Endodermal cell (in vitro differentiated cells): ENCODE results near the gene SPARC. TPM values are rescaled to one million over a fixed set of nuclear protein-coding genes. Genes with fewer than 3 reads are reported as not detected.

Experiments used
- DNase-seq: peaks from one replicate; pipeline ENCODE4 v3.0.0-alpha.2; 2017
- H3K27ac ChIP-seq: 2 replicates; pipeline ENCODE4 v1.5.1; 2013; ENCODE audit warnings: mild to moderate bottlenecking, low read depth, low read length, moderate library complexity
- H3K27me3 ChIP-seq: 2 replicates; pipeline ENCODE4 v1.6.1; 2013; ENCODE audit warnings: mild to moderate bottlenecking, low read length, moderate library complexity; ENCODE audit not compliant: insufficient read depth, control insufficient read depth, poor library complexity, severe bottlenecking
- H3K36me3 ChIP-seq: 2 replicates; pipeline ENCODE4 v1.7.0; 2013; ENCODE audit warnings: mild to moderate bottlenecking, low read length, moderate library complexity; ENCODE audit not compliant: control insufficient read depth, insufficient read depth
- H3K4me1 ChIP-seq: one replicate; pipeline ENCODE4 v1.7.0; 2013; ENCODE audit warnings: low read length; ENCODE audit not compliant: control insufficient read depth, insufficient read depth
- H3K4me3 ChIP-seq: 2 replicates; pipeline ENCODE4 v1.5.1; 2013; ENCODE audit warnings: mild to moderate bottlenecking, low read length, moderate library complexity
- H3K9ac ChIP-seq: 2 replicates; pipeline ENCODE4 v1.6.1; 2013; ENCODE audit warnings: mild to moderate bottlenecking, low read length, moderate library complexity; ENCODE audit not compliant: poor library complexity, severe bottlenecking; ENCODE audit errors: extremely low read depth
- H3K9me3 ChIP-seq: 2 replicates; pipeline ENCODE4 v1.6.1; 2013; ENCODE audit warnings: mild to moderate bottlenecking, low read length, moderate library complexity; ENCODE audit not compliant: control insufficient read depth
- H3K27ac Mint-ChIP-seq: 2 replicates; pipeline ENCODE4 v1.8.0; 2020; ENCODE audit warnings: mixed read lengths
- H3K27me3 Mint-ChIP-seq: 2 replicates; pipeline ENCODE4 v1.8.0; 2021; ENCODE audit warnings: mild to moderate bottlenecking, mixed read lengths; ENCODE audit not compliant: insufficient read depth
- H3K36me3 Mint-ChIP-seq: 2 replicates; pipeline ENCODE4 v1.8.0; 2020; ENCODE audit warnings: low read depth, mixed read lengths
- H3K4me1 Mint-ChIP-seq: 2 replicates; pipeline ENCODE4 v1.8.0; 2020; ENCODE audit warnings: mixed read lengths
- H3K4me3 Mint-ChIP-seq: 2 replicates; pipeline ENCODE4 v1.8.0; 2020; ENCODE audit warnings: mild to moderate bottlenecking, moderate library complexity, mixed read lengths
- H3K9me3 Mint-ChIP-seq: 2 replicates; pipeline ENCODE4 v1.8.0; 2020; ENCODE audit warnings: mild to moderate bottlenecking, mixed read lengths
- CTCF ChIP-seq: fragments of 200-600 bp; sonication (generic); conservative IDR thresholded peaks from 2 replicates; pipeline ENCODE4 v1.5.0; 2021; ENCODE audit warnings: antibody characterized with exemption, mild to moderate bottlenecking
- WGBS, 2 experiments: methylation state at CpG; one replicate each; pipeline versions ENCODE4 v1.1.5 to v1.1.7; 2013; ENCODE audit warnings: missing lambda C conversion rate in 2 of 2, mixed read lengths in 1 of 2; ENCODE audit not compliant: insufficient coverage in 1 of 2, insufficient read length in 1 of 2; 5-methylcytosine and 5-hydroxymethylcytosine counted together
- total RNA-seq, 2 donors: library from RNA; stranded (reverse); fragmentation: NEBNext Ultra II Directional in 1 of 2; extraction: Animal tissue kit (Norgen Biotek cat#: 25700) in 1 of 2; gene quantifications; 2 replicates in 1 of 2; 3 replicates in 1 of 2; pipeline ENCODE4 v1.2.1, GENCODE V29; 2021

The SPARC gene
- total RNA-seq, 2 donors from 2014 or later = 523 to 643 TPM

GRCh38 chr5:151643388-151643787 is 43.3 kb downstream of the SPARC start:
- Mint-ChIP-seq H3K4me1 (no peaks in the 10 kb centered on the region), H3K9me3 (no peaks in the 10 kb centered on the region), H3K27ac (no peak overlapping the region), H3K27me3 (peaks cover 19% of the 10 kb centered on the region), H3K36me3 (no peaks in the 10 kb centered on the region), H3K4me3 (no peak overlapping the region)
- Histone ChIP-seq H3K27me3 (peaks cover 5% of the 10 kb centered on the region), H3K27ac (no peak overlapping the region), H3K4me3 (no peak overlapping the region), H3K36me3 (no peaks in the 10 kb centered on the region), H3K9ac (no peak overlapping the region), H3K4me1 (no peaks in the 10 kb centered on the region), H3K9me3 (no peaks in the 10 kb centered on the region)
- no peak for DNase-seq
- WGBS, 2 experiments = 87 to 96% methylated on average over 5 to 6 of the region's 6 CpGs
- TF ChIP-seq CTCF = no peak

DNA sequence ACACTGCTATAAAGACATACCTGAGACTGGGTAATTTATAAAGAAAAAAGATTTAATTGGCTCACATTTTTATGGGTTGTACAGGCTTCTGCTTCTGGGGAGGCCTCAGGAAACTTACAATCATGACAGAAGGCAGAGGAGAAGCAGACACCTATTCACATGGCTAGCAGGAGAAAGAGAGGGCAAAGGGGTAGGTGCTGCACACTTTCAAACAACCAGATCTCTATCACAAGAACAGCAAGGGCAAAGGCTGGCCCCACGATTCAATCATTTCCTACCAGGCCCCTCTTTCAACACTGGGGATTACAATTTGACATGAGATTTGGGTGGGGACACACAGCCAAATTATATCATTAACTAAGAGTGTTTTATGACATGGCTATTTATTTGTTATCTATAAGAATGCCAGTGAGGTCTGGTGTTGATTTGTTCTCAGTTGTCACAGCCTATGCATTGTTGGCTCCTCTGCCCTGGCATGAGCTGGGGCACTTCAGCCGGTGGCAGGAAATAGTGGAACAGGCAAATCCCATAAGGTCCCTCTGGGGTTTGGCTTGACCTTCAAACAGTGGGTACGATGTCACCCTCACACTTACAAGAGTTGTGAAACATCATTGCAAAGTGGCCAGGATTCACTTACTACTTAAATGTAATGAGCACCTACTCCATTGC is 44.1 kb downstream of the SPARC start:
- no peak overlapping the region for H3K9ac ChIP-seq
- H3K4me3 ChIP-seq = no peak overlapping the region
- no peak for TF ChIP-seq CTCF
- Mint-ChIP-seq H3K4me3 (no peak overlapping the region), H3K27me3 (peaks cover 26% of the 10 kb centered on the region), H3K27ac (no peak overlapping the region), H3K4me1 (peaks cover 2% of the 10 kb centered on the region), H3K9me3 (no peaks in the 10 kb centered on the region), H3K36me3 (no peaks in the 10 kb centered on the region)
- no peaks in the 10 kb centered on the region for H3K9me3 ChIP-seq
- H3K36me3 ChIP-seq = no peaks in the 10 kb centered on the region
- 88 to 95% methylated on average over 2 to 3 of the region's 3 CpGs for WGBS, 2 experiments
- H3K4me1 ChIP-seq = no peaks in the 10 kb centered on the region
- peaks cover 5% of the 10 kb centered on the region for H3K27me3 ChIP-seq
- no peak overlapping the region for H3K27ac ChIP-seq
- DNase-seq = no peak

- 79 to 89% methylated on average over 4 of the region's 4 CpGs for WGBS, 2 experiments
- Mint-ChIP-seq H3K4me1 (peaks cover 2% of the 10 kb centered on the region), H3K27me3 (peaks cover 36% of the 10 kb centered on the region), H3K4me3 (no peak overlapping the region), H3K9me3 (no peaks in the 10 kb centered on the region), H3K36me3 (no peaks in the 10 kb centered on the region), H3K27ac (no peak overlapping the region)
- H3K27ac ChIP-seq = no peak overlapping the region
- H3K36me3 ChIP-seq = no peaks in the 10 kb centered on the region
- peaks cover 5% of the 10 kb centered on the region for H3K27me3 ChIP-seq
- no peaks in the 10 kb centered on the region for H3K4me1 ChIP-seq
- H3K9me3 ChIP-seq = no peaks in the 10 kb centered on the region
- H3K4me3 ChIP-seq = no peak overlapping the region
- H3K9ac ChIP-seq = no peak overlapping the region
- no peak for TF ChIP-seq CTCF
- DNase-seq = no peak
Observed at GRCh38 chr5:151638619-151639018, 48.1 kb downstream of the SPARC start.
